ENCODE results near the gene SPINK6.

GRCh38 chr5:148224117-148224742, 21.4 kb downstream of the SPINK6 start:
- no peak for TF ChIP-seq PKNOX1 (IDR thresholded peaks at IDR 0.05)
- TF ChIP-seq ARNT (IDR thresholded peaks at IDR 0.05): no peak
- TF ChIP-seq TARDBP (IDR thresholded peaks at IDR 0.05): no peak
- TF ChIP-seq SP1 (IDR thresholded peaks at IDR 0.05): no peak
- no peak for TF ChIP-seq NFRKB (IDR thresholded peaks at IDR 0.05)
- no peak for TF ChIP-seq FOXM1 (IDR thresholded peaks at IDR 0.05; ENCODE audit: borderline replicate concordance)
- no peak for TF ChIP-seq SUZ12 (IDR thresholded peaks at IDR 0.05)
- TF ChIP-seq ZNF384 (IDR thresholded peaks at IDR 0.05): no peak
- TF ChIP-seq ELF4 (IDR thresholded peaks at IDR 0.05): no peak
- no peak for TF ChIP-seq HDGF (IDR thresholded peaks at IDR 0.05; ENCODE audit: borderline replicate concordance)
